GM19324 (cell line): ENCODE results near the gene ERGIC1.
"Not testable (repeated sequence)": the region's sequence is repeated elsewhere in the genome, so short reads cannot be mapped to it uniquely, and the experiment has no call there.

Experiments used
- ATAC-seq: cut with Tn5 transposase; IDR thresholded peaks from one replicate; pipeline ENCODE4 v1.9.1; 2021; ENCODE audit warnings: mild to moderate bottlenecking, moderate library complexity; ENCODE audit not compliant: unreplicated experiment, low FRiP score

Gene ERGIC1

GRCh38 chr5:172875505-172876279 is 41.6 kb downstream of the ERGIC1 start:
- no peak for ATAC-seq

- ATAC-seq, result no peak
Measured at GRCh38 chr5:172876578-172876977, 42.5 kb downstream of the ERGIC1 start.

GRCh38 chr5:172877466-172878260 is 43.6 kb downstream of the ERGIC1 start:
- no peak for ATAC-seq

DNA sequence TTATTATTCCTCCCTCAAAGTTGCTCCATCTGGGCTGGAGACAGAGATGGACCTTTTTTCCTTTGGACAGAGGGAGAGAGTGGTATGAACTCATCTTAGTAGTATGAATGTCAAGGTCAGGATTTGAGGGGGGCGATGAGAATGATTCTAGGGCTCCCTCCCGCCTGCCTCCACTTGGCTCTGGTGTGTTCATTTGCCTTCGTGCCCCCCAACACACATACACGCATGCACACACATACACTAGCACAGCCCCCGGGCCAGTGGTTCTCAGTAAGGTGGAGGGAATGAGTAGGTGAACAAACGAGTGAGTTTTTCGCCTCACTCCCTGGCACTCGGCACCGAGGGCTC is 44.5 kb downstream of the ERGIC1 start:
- no peak for ATAC-seq

DNA sequence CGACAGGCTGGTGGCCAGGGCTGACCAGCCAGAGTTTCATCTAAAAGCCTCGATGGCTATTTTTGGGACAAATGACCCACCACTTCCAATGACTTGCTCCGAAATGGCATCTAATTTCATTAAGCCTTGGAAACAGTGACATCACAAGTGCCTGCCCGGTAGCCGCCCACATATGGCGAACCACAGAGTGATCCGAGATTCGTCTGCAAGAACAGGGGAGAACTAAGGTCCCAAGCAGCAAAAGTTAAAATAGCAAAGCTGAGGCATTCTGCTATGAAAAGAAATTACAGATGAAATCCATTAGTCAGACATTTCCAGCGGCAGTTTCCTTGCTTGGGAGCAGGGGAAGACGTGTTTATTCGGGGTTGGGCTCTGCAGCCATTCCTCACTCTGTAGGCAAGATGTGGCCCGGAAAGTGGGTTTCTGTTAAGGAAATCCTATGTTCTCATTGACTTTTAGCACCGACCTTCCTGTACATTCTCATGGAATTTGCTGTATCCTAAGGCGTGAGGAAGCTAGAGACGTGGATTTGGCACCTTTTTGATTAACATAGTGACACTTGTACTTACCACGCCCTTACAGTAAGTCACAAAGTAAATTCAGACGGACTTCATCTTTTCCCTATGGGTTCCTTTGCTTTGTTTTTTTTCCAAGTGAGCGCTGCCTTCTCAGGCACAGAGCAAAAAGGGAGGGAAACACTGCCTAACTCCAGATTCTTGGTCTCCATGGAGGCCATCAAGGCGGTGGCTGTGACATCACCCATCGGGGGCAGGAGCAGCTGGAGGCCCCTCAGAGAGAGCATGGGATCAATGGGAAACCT is 45.1 kb downstream of the ERGIC1 start:
- no peak for ATAC-seq

DNA sequence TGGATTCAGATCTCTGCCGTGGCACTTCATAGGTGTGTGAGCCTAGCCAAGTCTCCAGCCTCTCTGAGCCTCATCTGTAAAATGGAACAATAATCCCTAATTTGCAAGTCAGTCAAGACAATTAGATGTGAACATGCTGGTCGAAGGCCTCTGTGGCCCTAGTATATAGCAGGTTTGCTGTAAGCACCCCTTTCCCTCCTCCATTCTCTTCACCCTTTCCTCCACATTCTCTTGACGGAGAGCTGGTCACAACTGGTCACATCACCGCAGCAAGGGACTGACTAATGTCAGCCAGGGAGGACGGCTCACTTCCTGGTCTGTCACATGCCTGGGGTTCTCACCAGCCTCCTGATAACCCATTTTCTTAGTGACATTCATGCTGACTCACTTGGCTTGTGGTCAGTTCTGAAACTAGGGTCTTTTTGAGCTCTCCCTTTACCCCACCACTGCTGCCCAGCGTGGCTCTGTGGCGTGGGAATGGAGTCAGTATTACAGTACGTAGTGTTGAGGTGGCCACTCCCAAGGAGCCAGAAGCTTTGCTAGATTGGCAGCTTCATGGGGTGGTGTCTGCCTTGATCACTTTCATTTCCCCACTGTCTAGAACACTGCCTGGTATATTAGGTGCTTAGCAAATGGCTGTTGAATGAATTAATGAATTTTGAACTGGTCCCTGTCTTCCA is 47.8 kb downstream of the ERGIC1 start:
- ATAC-seq, result no peak

GRCh38 chr5:172883066-172883465 is 49.0 kb downstream of the ERGIC1 start:
- no peak for ATAC-seq

DNA sequence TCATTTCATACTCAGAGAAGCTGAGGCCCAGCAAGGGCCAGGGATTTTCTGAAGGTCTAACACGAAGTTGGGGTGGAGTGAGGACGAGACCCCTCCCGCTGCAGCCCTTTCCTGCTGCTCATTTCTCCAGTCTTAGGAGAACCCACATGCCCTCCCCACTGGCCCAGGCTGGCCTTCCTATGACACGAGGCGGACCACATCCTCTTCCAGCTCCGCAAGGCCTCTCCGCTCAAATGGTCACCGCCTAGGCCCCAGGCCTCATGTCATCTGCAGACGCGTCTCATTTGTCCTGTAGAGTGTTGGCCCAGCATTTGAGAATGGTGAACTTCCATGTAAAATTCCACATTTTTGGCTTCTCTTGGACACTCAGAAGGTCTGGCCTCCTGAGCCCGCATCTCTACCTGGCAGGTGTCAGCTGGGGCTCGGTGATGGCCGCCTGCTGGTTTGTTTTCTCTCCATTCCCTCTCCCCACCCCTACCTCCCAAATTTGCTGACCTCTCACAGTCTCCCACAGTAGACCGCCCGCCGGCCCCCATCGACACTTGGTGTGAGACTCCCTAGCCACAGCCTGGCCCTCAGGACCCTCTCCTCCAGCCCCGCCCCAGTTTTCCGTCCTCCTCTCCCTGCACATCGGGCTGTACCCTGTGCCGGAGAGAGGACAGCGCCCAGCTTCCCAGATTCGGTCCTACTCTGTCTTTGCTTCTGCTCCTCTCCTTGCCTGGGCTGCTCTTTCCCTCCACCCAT is 51.7 kb downstream of the ERGIC1 start:
- ATAC-seq, result no peak

DNA sequence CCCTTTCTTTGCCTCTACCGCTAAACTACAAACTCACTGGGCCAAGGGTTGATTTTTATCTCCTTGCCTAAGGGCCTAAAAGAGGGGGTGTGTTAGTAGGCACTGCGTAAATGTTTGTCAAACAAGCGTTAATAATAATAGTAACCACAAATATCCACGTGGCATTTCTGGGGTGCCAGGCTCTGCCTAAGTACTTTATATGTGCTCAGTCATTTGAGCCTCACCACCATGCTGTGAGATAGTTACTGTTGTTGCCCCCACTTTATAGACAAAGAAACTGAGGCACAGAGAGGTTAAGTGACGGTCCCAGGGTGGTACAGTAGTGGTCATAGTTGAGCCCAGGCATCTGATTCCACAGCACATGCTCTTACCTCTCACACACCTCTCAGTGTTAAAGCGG is 52.4 kb downstream of the ERGIC1 start:
- no peak for ATAC-seq

- no peak for ATAC-seq
Measured at GRCh38 chr5:172886974-172887501, 53.0 kb downstream of the ERGIC1 start.

DNA sequence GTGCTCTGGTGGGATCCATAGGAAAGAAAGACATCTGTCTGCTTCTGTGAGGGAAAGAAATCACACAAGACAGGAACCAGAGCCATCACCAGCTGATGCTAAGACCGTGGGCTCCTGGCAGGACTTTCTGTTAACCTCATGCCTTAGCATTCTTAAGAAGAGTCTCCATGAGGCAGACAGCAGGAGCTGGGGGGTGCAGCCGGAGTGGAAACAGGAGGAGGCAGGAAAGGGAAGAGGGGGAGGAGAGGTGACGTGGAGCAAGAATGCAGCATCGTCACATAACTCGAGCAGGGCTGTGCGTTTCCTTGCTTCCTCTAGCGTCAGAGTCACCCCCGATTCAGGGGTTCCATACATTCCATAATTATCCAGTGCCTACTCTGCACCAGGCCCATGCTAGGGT is 53.6 kb downstream of the ERGIC1 start:
- no peak for ATAC-seq

DNA sequence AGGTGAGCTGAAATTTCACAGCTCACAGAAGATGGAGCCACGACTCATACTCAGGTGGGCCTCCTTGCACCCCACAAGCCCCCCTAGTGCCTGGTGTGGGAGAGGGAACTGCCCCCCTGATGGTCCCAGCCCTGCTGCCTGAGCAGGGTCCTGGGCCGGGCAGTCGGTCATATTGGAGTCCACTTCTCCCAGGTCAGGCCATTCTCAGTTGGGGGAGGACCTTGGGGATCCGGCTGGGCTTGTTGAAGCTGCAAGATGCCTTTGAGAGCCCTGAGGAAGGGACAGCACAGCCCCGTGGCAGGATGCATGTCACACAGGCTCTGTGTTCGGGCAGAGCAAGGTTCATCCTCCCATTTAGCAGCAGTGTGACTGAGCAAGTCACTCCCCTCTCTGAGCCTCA is 56.6 kb downstream of the ERGIC1 start:
- no peak for ATAC-seq

DNA sequence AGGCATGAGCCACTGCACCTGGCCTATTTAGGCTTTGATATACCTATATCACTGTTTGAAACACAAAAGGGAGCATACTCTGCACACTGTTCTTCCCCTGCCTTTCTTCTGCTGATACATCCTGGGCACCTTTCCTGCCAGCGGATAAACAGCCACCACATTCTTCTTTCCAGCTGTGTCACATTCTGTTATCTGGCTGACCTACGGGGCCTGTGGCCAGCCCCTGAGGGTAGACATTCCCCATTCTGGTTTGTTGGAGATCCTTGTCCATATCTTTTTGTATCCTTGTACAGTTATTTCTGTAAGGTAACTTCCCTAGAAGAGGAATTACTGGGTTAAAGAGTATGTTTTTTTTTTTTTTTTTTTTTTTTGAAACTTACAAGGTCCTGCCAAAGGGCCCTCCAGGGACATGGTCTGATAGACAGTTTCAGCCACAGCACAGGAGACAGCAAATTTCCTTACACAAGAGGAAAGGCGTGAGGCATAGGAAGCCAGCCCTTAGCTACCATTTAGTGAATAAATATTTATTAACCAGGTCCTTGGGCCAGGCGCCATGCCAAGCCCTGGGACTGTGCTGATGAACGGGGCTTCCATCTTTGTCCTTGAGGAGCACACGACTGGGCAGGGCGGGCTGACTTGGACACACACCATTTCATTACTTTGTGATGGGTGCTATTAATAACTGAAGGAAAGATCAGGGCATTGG is 57.8 kb downstream of the ERGIC1 start:
- ATAC-seq, result no peak

- no peak for ATAC-seq
Measured at GRCh38 chr5:172892713-172893112, 58.7 kb downstream of the ERGIC1 start.

DNA sequence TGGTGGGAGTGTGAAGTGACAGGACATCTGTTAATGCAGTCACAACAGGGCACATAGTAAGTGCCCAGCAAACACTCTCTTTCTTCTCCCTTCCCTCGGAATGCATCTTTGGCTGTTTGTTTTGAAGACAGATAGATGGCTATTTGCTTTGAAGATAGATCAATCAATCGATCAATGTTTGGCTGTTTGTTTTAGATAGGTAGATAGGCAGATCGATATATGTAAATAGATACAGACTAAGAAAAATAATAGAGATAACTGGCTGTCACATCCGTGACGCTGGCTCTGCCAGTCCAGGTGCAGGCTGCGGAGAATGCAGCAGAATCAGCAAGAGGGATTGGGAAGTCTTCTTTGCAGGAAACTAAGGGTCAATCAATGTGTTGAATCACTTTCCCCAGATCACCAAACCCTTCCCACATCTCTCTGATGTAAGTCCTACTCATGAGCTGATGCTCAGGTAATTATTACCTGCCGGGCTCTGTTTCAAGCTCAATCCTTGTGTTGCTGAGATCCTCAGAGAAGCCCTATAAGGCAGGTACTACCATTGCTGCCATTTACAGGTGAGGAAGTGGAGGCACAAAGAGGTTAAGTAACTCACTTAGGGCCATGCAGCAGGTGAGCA is 60.8 kb downstream of the ERGIC1 start:
- no peak for ATAC-seq

DNA sequence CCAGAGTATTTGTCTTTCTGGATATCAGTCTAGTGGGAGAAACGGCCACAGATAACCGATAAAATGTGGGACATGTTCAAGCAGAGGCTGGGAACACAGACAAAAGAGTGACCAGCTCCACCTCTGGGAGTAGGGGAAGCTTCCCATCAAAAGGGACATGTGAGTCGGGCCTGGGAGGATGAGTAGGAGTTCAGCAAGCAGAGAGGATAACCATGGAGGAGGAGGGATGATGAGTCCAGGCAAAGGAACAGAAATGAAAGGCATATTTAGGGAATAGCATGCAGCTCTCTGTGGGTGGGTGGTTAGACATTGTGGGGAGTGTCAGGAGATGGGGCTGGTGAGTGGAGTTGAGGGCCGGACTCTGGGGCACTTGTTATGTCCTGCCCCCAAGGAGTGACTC is 61.5 kb downstream of the ERGIC1 start:
- ATAC-seq, result no peak

DNA sequence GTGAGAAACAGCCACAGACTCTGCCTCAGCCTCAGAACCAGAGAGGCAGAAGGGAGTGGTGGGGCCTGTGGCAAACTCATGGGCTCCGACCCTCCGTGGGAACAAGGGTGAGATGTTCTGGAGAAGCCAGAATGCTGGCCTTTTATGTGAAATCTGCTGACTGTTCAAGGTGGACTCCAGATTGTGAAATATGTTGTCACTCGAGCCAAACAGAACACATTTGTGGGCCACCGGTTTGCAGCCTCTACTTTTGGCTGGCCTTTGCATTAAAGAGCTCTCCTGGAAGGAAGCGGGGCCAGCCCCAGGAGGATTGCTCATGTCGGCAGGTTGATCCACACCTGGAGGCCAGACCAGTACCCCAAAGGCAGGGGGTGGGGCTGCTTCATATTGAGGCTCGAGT is 62.4 kb downstream of the ERGIC1 start:
- no peak for ATAC-seq

DNA sequence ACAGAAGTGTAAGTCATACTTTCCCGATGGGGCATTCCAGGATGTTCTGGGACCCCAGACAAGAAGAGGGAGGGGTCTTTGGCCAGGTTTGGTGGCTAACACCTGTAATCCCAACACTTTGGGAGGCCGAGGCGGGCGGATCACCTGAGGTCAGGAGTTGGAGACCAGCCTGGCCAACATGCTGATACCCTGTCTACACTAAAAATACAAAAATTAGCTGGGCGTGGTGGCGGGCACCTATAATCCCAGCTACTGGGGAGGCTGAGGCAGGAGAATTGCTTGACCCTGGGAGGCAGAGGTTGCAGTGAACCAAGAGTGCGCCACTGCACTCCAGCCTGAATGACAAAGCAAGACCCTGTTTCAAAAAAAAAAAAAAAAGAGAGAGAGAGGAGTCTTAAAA is 63.0 kb downstream of the ERGIC1 start:
- ATAC-seq, result not testable (repeated sequence)
